IPS-20b (cell line): ENCODE measurements around the gene BMPR1B.
A peak's percentile ranks its signal among the peaks of the same experiment; 100 is the strongest.
"Not testable (repeated sequence)": the region's sequence is repeated elsewhere in the genome, so short reads cannot be mapped to it uniquely, and the experiment has no call there.

Experiments
- H3K27ac ChIP-seq: one replicate; pipeline ENCODE4 v1.5.1; 2013; ENCODE audit warnings: low read length
- H3K27me3 ChIP-seq: 2 replicates; pipeline ENCODE4 v1.6.1; 2013; ENCODE audit warnings: mild to moderate bottlenecking, low read length, inconsistent platforms; ENCODE audit not compliant: insufficient read depth
- H3K36me3 ChIP-seq: 2 replicates; pipeline ENCODE4 v1.6.1; 2013; ENCODE audit warnings: low read depth, mild to moderate bottlenecking, inconsistent platforms, low read length, moderate library complexity; ENCODE audit not compliant: insufficient read depth
- H3K4me1 ChIP-seq: 2 replicates; pipeline ENCODE4 v1.6.1; 2013; ENCODE audit warnings: mild to moderate bottlenecking, control low read depth, inconsistent platforms, low read length, moderate library complexity; ENCODE audit not compliant: insufficient read depth
- H3K4me3 ChIP-seq: 2 replicates; pipeline ENCODE4 v1.5.1; 2013; ENCODE audit warnings: mild to moderate bottlenecking, low read length, inconsistent platforms
- H3K9ac ChIP-seq: 2 replicates; pipeline ENCODE4 v1.6.1; 2013; ENCODE audit warnings: low read depth, mild to moderate bottlenecking, inconsistent platforms, low read length, moderate library complexity
- H3K9me3 ChIP-seq: 2 replicates; pipeline ENCODE4 v1.6.1; 2013; ENCODE audit warnings: mild to moderate bottlenecking, low read depth, low read length, inconsistent platforms; ENCODE audit not compliant: insufficient read depth

The BMPR1B gene

DNA sequence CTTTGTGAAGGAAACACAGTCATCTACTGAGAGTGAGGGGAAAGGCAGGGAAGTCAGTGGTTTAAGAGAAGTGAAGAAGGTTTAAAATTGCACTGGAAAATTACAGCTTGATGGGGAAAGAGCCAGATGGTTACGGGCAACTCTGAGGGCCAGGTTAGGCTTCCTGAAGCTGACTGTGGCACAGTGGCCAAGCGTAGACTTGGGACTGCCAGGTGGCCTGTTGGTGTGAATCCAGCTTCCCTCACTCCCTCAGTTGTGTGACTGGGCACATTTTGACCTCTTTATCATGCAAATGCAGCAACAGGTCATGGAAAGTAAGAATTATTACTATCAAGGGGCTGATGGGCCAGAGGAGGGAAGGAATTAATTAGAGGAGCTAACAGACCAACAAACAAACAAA is 400.9 kb downstream of the BMPR1B start:
- H3K9me3 ChIP-seq: no peaks in the 10 kb centered on the region
- no peak overlapping the region for H3K27ac ChIP-seq
- H3K36me3 ChIP-seq: no peaks in the 10 kb centered on the region
- H3K4me3 ChIP-seq: no peak overlapping the region
- no peaks in the 10 kb centered on the region for H3K27me3 ChIP-seq
- 0 out of 2 replicates have a peak, but pooled peaks cover 6% of the 10 kb centered on the region for H3K4me1 ChIP-seq
- no peak overlapping the region for H3K9ac ChIP-seq

DNA sequence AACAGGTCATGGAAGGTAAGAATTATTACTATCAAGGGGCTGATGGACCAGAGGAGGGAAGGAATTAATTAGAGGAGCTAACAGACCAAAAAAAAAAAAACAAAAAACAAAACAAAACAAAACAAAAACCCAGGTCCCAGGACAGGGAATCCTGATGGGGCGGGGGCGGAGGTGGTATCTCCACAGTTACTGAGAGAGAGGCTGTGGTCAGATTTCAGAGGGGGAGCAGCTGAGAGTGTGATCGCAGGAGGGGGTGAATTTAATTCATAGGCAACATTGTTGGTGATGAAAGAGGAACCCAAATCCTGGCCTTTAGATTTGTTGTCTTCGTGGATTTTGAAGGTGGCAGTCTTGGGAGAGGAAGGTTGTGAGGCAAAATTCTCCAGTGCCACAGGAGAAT is 401.6 kb downstream of the BMPR1B start:
- Histone ChIP-seq H3K9ac (no peak overlapping the region), H3K4me3 (no peak overlapping the region), H3K36me3 (no peaks in the 10 kb centered on the region), H3K27ac (no peak overlapping the region), H3K27me3 (no peaks in the 10 kb centered on the region), H3K4me1 (0 out of 2 replicates have a peak, but pooled peaks cover 6% of the 10 kb centered on the region), H3K9me3 (no peaks in the 10 kb centered on the region)

DNA sequence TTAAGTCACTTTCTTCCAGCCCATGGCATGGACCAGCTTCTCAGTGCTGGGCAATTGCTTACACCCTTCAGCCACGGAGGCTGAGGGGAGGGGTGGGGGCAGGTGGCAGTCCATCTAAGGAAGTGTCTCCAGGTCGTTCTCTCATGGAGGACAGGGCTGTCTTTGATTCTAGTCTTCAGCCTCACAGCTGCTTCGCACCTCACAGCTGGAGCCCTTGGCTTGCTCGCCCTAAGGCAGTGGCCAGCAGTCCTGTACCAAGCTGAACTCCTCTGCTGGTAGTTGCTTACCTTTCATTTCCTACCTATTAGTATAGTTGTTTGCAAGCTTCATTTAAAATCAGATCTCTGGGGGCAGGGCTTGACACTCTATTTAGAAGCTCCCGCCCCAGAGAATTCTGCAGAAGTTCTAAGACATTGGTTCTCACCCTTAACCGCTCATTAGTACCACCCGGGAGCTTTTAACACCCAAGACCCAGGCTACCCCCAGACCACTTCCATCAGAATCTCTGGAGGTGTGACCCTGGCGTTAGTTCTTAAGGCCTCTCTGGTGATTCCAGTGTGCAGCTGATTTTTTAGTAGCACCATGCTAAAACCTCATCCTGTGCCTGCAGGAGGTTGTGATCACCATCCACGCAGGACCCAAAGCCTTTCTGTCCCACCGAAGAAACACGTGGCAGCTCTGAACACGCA is 404.2 kb downstream of the BMPR1B start:
- Histone ChIP-seq H3K9me3 (no peaks in the 10 kb centered on the region), H3K9ac (no peak overlapping the region), H3K4me1 (0 out of 2 replicates have a peak, but pooled peaks cover 4% of the 10 kb centered on the region), H3K27ac (no peak overlapping the region), H3K36me3 (no peaks in the 10 kb centered on the region), H3K4me3 (no peak overlapping the region), H3K27me3 (no peaks in the 10 kb centered on the region)

- Histone ChIP-seq H3K9me3 (no peaks in the 10 kb centered on the region), H3K27ac (no peak overlapping the region), H3K27me3 (no peaks in the 10 kb centered on the region), H3K36me3 (no peaks in the 10 kb centered on the region), H3K4me1 (0 out of 2 replicates have a peak, but pooled peaks cover 4% of the 10 kb centered on the region), H3K9ac (no peak overlapping the region), H3K4me3 (no peak overlapping the region)
Observed at GRCh38 chr4:95162867-95163266, 405.1 kb downstream of the BMPR1B start.

DNA sequence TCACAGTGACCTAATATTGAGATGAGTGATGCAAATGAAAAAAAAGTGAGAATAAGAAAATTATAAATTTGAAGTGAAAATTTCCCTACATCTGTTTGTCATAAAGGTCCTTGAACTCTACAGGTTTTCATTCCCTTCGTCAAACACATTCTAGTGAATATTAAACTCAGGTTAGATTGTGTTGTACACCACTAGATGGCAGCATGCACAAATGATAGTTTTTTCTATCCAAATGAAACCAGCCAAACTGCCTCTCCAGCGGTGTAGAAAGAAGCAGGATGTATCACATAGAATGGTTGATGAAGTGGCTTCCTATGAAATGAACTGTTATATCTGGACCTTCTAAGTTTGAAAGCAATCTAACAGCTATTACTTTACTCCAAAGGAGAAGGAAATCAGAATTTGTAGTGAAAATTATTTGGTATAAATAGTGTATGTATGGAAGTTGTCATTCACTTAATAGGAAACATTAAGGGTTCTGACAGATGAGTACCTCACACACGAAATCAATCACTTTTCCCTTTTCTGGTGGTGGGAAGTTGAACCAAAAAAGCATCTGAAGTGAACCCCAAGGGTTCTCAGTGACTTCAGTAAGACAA is 408.3 kb downstream of the BMPR1B start:
- Histone ChIP-seq H3K36me3 (no peaks in the 10 kb centered on the region), H3K9me3 (no peaks in the 10 kb centered on the region), H3K4me3 (no peak overlapping the region), H3K4me1 (no peaks in the 10 kb centered on the region), H3K27ac (no peak overlapping the region), H3K27me3 (no peaks in the 10 kb centered on the region), H3K9ac (no peak overlapping the region)

GRCh38 chr4:95167805-95168204 is 410.1 kb downstream of the BMPR1B start:
- no peak overlapping the region for H3K9ac ChIP-seq
- no peaks in the 10 kb centered on the region for H3K36me3 ChIP-seq
- no peak overlapping the region for H3K27ac ChIP-seq
- H3K4me1 ChIP-seq: no peaks in the 10 kb centered on the region
- H3K9me3 ChIP-seq: no peaks in the 10 kb centered on the region
- no peak overlapping the region for H3K4me3 ChIP-seq
- no peaks in the 10 kb centered on the region for H3K27me3 ChIP-seq

DNA sequence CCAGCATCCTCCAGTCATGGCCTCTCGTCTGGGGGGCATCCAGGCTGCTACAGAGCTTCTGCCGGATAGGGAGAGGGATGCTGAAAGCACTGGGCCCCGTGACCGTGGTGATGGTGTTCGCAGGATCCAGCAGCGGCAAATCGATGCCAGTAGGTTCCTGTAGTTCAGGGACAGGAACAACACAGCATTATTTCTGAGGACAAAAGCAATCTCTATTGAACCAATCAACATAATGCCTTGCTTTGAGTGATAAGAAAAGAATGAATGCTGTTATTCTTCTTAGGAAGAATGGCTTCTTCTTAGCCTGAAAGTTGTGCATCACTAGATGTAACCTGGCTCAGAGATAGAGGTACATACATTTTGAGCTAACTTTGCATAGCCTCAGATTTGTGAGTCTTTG is 412.4 kb downstream of the BMPR1B start:
- H3K9me3 ChIP-seq: no peaks in the 10 kb centered on the region
- H3K9ac ChIP-seq: no peak overlapping the region
- H3K4me1 ChIP-seq: no peaks in the 10 kb centered on the region
- no peak overlapping the region for H3K27ac ChIP-seq
- H3K27me3 ChIP-seq: no peaks in the 10 kb centered on the region
- H3K36me3 ChIP-seq: no peaks in the 10 kb centered on the region
- no peak overlapping the region for H3K4me3 ChIP-seq

- not testable (repeated sequence) for H3K27ac ChIP-seq, H3K4me3 ChIP-seq, H3K4me1 ChIP-seq, H3K27me3 ChIP-seq, H3K9ac ChIP-seq, H3K9me3 ChIP-seq, H3K36me3 ChIP-seq
Observed at GRCh38 chr4:95171377-95171776, 413.6 kb downstream of the BMPR1B start.

GRCh38 chr4:95178938-95179337 is 421.2 kb downstream of the BMPR1B start:
- H3K9me3 ChIP-seq: peaks cover 12% of the 10 kb centered on the region
- H3K4me3 ChIP-seq: no peak overlapping the region
- H3K9ac ChIP-seq: no peak overlapping the region
- no peak overlapping the region for H3K27ac ChIP-seq
- H3K4me1 ChIP-seq: peaks cover 14% of the 10 kb centered on the region; the same call in 1 of the 2 replicates
- H3K36me3 ChIP-seq: no peaks in the 10 kb centered on the region; the same call in 1 of the 2 replicates
- H3K27me3 ChIP-seq: peaks cover 4% of the 10 kb centered on the region; the same call in 1 of the 2 replicates

- peaks cover 4% of the 10 kb centered on the region; the same call in 1 of the 2 replicates for H3K27me3 ChIP-seq
- no peaks in the 10 kb centered on the region; the same call in 1 of the 2 replicates for H3K36me3 ChIP-seq
- peaks cover 12% of the 10 kb centered on the region for H3K9me3 ChIP-seq
- H3K4me3 ChIP-seq: peak overlapping the region; percentile 46
- H3K4me1 ChIP-seq: peaks cover 14% of the 10 kb centered on the region; the same call in 1 of the 2 replicates
- H3K9ac ChIP-seq: peak overlapping the region; percentile 1; the same call in 1 of the 2 replicates
- no peak overlapping the region for H3K27ac ChIP-seq
Observed at GRCh38 chr4:95180531-95181242, 422.9 kb downstream of the BMPR1B start.

DNA sequence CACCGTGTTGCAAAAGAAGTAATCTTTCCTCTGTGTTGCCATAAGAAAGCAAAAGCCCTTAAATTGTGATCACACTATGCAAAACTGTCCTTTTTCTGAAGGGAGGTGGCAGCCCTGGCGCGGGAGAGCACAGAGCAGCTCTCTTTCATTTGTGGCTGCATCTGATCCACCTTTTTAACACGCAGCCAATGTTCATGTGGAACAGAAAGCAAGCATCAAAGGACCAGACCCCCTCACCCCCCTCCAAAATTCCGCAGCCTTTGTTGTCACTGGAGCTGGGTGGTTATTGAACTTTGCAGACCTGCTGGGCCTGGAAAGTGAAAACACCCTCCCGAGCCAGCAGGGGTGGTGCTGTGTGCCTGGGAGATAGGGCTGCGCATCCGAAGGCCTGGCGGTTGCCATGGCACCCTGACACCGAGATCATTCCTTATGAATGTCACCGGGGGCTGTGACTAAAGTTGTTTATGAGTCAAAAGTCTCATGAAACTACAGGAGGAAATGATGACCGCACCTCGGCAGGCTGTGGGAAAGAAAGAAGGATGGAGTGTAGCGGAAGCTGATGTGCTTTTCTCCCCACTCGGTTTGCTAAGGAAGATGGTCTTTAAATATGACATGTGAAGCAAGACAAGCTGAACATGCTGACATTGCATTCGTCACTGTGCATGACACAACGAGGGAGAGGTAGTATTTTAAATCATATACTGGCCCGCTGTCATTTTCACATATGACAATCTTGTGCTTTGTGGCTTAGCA is 423.7 kb downstream of the BMPR1B start:
- Histone ChIP-seq H3K9me3 (peaks cover 12% of the 10 kb centered on the region), H3K4me1 (peaks cover 14% of the 10 kb centered on the region; the same call in 1 of the 2 replicates), H3K36me3 (no peaks in the 10 kb centered on the region; the same call in 1 of the 2 replicates), H3K4me3 (peak overlapping the region; percentile 46), H3K27me3 (peaks cover 4% of the 10 kb centered on the region; the same call in 1 of the 2 replicates), H3K27ac (no peak overlapping the region), H3K9ac (peak overlapping the region; percentile 1; the same call in 1 of the 2 replicates)
